Left renal pelvis (tissue), 4 donors: Measurements from ENCODE around the gene ZNF138. TPM values are rescaled to one million over a fixed set of nuclear protein-coding genes. Genes with fewer than 3 reads are reported as not detected.

Source experiments
- DNase-seq, 4 donors: peaks; one replicate each; pipeline ENCODE4 v3.0.0-alpha.2; 2013; ENCODE audit warnings: low read depth in 4 of 4, low spot score in 3 of 4
- polyA plus RNA-seq, 4 donors: library from polyadenylated mRNA; unstranded; fragments of 120-200 nt; gene quantifications; one replicate each; pipeline ENCODE4 v1.2.1, GENCODE V29; 2013; ENCODE audit not compliant: insufficient read length in 4 of 4

ZNF138 gene
- polyA plus RNA-seq, 4 donors, result 17.7 to 22.5 (median 20.4) TPM

GRCh38 chr7:64874562-64875250 is 80.5 kb downstream of the ZNF138 start:
- DNase-seq, result no peak

- no peak for DNase-seq
These were observed 81.0 kb downstream of the ZNF138 start for GRCh38 chr7:64875258-64875657.

- no peak for DNase-seq
These were observed 81.6 kb downstream of the ZNF138 start for GRCh38 chr7:64875658-64876406.

GRCh38 chr7:64876792-64877713 is 82.8 kb downstream of the ZNF138 start:
- peak in 3 of 4 donors; percentile 45 to 63 (median 54) for DNase-seq

- DNase-seq, result no peak
These were observed 83.7 kb downstream of the ZNF138 start for GRCh38 chr7:64877714-64878610.

GRCh38 chr7:64878684-64879083 is 84.5 kb downstream of the ZNF138 start:
- no peak for DNase-seq

- DNase-seq, result no peak
These were observed 85.0 kb downstream of the ZNF138 start for GRCh38 chr7:64879086-64879730.

GRCh38 chr7:64879800-64880199 is 85.6 kb downstream of the ZNF138 start:
- DNase-seq, result no peak

- no peak for DNase-seq
These were observed 86.4 kb downstream of the ZNF138 start for GRCh38 chr7:64880322-64881297.

- no peak for DNase-seq
These were observed 87.4 kb downstream of the ZNF138 start for GRCh38 chr7:64881461-64882287.

- DNase-seq, result no peak
These were observed 88.3 kb downstream of the ZNF138 start for GRCh38 chr7:64882341-64883112.

Other genes with a start within 250 kb of the ZNF138 start
- gene ZNF680, start 231.4 kb upstream of the ZNF138 start, polyA plus RNA-seq, result 10 to 100 TPM; 12.2 to 21.6 (median 16.4) TPM
- 10 to 100 TPM in 3 of 4 donors, 1 to 10 TPM in 1; 9.5 to 16.0 (median 10.3) TPM for gene ZNF107, start 128.3 kb upstream of the ZNF138 start, polyA plus RNA-seq
- gene ZNF273, start 108.8 kb downstream of the ZNF138 start, polyA plus RNA-seq, result 10 to 100 TPM in 3 of 4 donors, 1 to 10 TPM in 1; 9.9 to 12.2 (median 11.1) TPM
- 10 to 100 TPM; 28.0 to 59.7 (median 36.6) TPM for gene ZNF117, start 196.6 kb downstream of the ZNF138 start, polyA plus RNA-seq
- 10 to 100 TPM; 23.5 to 51.9 (median 30.8) TPM for gene ERV3-1, start 212.3 kb downstream of the ZNF138 start, polyA plus RNA-seq